Measurements from ENCODE around the gene PPM1H.

GRCh38 chr12:62627181-62627580, 307.8 kb downstream of the PPM1H start:
- TF ChIP-seq CTCF (conservative IDR thresholded peaks at IDR 0.05 in 1 of 2, IDR thresholded peaks at IDR 0.05 in 1 of 2; ENCODE audit: extremely low read depth in 1 of 2, insufficient read depth in 1 of 2, low read depth in 1 of 2, low read length in 2 of 2), result no peak
- no peak for TF ChIP-seq EZH2 (IDR thresholded peaks at IDR 0.05; ENCODE audit: borderline replicate concordance, low read length)

All from mammary epithelial cell (primary cell).